Measurements from ENCODE around the gene MLLT1.
A peak's percentile ranks its signal among the peaks of the same experiment; 100 is the strongest.

MLLT1 gene

DNA sequence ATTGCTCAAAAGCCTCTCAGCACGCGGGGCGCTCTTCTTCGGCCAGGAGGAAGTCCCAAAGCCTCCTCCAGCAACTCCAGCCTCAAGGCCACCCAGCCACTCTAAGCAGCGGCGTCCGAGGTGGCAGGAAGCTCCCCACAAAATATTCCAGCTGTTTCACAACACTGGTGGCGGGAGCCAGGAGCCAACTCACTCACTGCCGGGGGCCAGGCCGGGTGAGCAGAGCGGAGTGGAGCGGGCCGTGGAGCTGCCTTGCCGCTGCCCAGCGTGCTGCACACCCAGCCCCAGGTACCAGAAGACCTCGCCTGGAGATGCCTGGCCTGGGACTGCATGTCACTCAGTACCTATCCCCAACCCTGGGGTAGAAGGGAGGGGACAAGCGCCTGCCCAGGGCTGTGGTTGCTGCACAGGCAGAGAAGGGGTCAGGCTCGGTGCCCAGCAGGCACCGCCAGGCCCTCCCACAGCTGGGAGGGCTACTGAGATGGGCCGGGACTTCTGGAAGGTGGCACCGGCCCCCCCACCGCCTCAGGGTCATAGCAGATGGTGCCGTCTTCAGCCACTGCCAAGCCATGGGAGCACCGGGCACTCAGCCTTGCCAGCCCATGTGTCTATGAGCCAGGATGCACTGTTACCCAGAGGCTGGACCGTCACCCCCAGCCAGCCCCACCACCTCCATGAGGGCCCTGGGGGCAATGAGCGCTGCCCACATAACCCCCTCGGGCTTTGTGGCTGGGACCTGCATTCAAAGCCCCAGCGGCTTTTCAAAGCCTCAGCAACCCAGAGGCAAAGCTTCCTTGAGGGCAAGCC, 59.2 kb downstream of the MLLT1 start:
- peak; percentile 57 for DNase-seq

GRCh38 chr19:6219586-6220290, 60.0 kb downstream of the MLLT1 start:
- DNase-seq = peak; percentile 40

GRCh38 chr19:6219147-6219525, 60.6 kb downstream of the MLLT1 start:
- no peak for DNase-seq

- peak; percentile 92 for DNase-seq
Measured at GRCh38 chr19:6218491-6219146, 61.2 kb downstream of the MLLT1 start.

- DNase-seq = peak; percentile 30
Measured at GRCh38 chr19:6217752-6218334, 61.9 kb downstream of the MLLT1 start.

DNA sequence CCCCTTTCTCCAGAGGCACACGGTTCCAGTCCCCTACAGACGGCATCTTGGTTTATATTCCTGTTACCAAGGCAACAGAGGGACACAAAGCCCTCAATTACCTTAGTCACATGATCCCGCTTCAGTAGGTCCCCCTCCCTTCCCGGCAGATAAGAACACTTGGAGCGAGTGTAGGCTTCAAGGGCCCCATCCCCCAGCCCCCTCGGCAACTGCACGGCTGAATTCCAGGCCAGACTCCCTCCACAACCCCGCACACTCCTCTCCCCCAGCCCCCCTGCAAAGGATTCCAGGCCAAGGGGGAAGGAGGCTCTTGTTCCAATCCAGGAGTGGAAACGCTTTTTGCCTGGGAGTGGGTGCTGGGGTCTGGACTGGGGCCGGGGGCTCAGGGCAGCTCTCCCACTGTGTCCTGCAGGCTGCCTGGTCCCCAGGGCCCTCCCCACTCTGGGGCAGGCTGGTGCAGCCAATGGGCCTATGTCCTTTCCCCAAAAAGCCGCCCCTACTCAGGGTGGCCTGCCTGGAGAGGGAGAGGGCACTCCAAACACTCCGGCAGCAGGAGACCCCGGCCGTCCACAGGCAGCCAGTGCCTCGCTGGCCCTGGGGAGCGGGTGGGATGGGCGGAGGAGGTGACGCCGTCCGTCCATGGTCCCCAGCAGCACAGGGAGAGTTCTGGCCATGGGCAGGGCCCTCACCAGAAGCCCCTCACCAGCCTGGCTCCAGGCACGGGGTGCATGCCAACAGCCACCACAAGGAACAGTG, 62.6 kb downstream of the MLLT1 start:
- peak; percentile 79 for DNase-seq

- peak; percentile 24 for DNase-seq
Measured at GRCh38 chr19:6216236-6216995, 63.4 kb downstream of the MLLT1 start.

DNA sequence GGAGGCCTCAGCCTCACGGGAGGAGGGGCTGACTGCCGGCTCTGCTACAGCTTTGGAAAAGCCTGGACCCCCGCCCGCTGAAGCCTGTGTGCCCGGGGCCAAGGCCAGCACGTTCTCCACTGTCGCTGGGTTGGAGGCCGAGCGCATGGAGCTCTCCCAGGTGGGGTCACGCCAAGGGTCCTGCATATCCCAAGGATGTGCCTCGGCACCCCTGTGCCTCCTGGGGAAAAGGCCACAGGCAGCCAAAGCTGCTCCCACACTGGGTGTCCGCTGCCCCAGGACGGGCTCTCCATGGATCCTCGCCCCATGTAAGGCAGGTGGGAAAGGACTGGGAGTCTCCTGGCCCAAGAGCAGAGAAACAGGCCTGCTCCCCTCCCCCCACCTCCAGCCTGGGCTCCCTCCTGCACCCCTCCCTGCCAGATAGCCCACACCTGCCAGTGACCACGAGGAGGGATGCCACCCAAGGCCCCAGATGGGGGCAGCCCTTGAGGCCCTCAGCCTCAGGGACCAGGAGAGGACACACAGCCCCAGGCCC, 64.0 kb downstream of the MLLT1 start:
- DNase-seq = peak; percentile 41

GRCh38 chr19:6214881-6215541, 64.8 kb downstream of the MLLT1 start:
- peak; percentile 23 for DNase-seq

DNA sequence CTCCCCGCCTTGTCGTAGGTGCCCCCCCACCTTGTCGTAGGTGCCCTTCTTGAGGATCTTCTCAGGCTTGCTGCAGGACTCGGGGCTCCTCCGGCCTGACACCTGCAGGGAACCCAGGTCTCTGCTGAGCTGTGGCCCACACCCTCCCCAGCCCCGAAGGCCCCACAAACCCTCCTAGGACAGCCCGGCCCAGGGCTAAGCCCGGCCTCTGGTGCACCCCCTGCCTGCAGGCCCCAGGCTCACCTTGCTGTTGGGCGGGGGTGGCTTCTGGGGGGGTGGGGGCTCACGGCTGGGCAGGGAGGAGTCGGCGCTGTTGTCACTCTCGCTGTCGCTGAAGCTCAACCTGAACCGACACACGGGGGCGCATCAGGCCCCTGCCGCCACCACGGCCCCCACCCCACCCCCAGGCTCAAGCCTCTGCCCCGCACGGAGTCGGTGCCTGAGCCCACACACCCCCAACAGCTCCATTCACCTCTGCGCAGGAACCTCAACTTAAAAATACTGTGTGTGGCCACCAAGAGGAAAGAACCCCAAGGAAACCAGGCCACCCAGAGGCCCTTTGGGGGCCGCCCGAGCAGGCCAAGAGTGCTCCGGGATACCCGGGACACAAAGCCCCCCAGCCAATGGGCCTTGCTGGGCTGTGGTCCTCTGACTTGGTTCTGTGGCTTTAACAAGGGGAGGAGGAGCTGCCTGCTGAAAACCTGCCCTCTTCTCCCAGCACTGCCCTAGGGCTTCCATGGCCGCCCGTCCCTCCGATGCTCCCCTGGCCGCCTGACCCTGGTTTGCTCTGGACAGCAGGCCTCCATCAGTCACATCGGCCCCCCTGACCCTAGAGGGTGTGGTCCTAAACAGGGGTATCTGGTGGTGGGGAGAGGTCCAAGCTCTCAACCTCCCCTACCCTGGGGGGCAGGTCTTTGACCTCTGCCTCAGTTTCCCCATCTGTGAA, 65.8 kb downstream of the MLLT1 start:
- DNase-seq = peak; percentile 17

DNA sequence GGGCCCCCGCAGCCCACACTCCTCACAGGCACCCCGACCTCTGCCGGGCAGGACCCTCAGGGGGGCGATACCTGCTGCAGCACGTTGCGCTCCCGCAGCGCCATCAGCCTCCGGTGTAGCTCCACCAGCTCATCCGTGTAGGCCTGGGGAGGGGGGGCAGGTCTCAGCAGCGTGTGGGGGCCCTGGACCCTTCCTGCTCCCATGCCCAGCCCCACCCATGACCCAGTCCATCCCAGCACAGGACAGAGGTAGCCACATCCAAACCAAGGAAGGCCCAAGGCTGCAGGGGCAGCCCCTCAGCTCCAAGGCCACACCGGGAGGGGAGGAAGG, 66.5 kb downstream of the MLLT1 start:
- DNase-seq = peak; percentile 20

GRCh38 chr19:6212403-6213265, 67.1 kb downstream of the MLLT1 start:
- DNase-seq = peak; percentile 14

DNA sequence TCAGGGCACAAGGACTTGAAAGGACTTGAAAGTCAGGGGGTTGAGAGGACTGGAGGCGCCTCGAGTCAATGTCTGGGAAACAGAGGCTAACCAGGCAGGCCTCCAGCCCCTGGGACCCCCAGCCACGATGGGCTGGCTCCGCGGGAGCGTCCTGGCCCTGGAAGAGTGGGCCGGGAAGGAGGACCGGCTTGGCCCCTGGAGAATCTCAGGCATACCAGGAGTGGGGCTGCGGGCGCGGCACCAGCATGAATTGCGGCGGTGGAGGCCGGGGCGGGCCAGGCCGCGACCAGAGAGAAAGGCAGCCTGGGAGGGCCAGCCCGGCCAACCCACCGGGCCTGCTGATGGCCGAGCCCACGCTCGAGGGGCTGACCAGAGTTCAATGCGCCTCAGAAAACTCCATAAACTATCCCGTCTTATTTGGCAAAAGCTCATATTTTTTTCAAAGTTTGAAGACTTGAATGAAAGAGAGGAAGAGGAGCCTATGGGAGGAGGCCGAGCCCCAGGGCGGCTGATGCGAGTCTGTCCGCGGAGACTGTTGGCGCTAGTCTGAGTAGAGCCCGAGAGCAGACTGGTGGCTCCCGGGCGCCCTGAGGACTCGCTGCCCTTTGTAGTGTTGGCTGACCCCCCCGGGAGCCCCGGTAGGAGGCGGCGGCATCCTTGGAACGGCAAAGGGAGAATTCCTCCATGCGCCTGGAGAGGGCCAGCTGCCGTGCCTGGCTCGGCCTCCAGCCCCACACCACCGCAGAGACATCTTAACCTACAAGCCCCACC, 68.0 kb downstream of the MLLT1 start:
- DNase-seq = peak; percentile 21

DNA sequence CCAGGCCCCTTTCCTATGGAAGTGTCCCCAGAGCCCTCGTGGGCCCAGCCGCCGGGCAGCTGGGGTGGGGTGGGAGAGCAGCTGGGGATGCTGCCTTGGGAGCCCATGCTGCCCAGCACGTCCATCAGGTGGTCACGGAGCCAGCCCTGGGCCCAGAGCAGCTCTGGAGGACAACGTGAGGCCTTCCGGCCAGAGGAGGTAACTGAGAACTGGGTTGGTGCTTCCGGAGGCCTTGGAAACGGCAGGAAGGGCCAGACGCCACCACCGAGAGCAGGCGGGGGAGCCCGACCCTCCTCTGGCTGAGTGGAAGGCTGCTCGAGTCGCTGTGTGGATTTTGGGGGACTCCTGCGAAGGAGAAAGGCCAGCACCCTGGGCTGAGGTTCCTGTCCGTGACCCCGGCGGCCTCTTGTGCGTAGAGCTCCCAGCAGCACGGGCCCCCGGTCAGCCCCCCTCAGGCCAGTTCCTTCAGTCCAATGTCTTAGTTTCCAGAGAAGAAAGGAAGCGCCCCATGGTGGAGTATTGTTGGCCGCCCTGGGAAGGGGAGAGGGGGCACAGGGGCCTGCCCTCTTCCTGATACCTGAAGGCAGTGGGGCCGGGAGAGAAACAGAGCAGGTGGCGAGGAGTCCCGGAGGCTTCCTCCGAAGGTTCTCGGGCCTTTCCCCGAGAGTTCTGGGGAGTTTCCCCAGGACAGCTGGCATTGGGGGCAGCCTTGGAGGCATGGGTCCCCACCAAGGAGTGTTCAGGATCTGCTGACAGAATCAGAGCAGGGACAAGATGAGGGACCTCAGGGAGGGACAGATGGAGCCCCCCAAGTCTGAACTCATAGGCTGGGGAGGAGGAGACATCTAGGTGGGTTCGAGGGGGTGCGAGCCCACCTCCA, 68.8 kb downstream of the MLLT1 start:
- peak; percentile 21 for DNase-seq

DNA sequence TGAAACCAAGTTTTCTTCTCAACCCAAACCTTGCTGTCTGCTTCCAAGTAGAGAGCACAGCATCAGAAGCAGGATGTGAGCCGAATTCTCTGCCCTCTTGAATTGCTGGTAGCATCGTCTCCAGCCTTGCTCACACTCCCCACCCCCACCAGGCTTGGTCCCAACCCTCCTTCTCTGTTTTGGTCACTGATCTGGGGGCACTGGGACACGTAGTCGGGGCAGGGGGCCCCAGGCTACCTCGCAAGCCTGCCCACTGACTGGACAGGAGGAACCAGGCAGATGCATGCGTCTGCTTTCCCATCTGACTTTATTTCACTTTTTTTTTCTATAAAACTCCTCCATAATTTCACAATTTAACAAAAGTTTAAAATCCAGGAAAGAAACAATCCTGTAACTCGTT, 69.7 kb downstream of the MLLT1 start:
- DNase-seq = no peak

DNA sequence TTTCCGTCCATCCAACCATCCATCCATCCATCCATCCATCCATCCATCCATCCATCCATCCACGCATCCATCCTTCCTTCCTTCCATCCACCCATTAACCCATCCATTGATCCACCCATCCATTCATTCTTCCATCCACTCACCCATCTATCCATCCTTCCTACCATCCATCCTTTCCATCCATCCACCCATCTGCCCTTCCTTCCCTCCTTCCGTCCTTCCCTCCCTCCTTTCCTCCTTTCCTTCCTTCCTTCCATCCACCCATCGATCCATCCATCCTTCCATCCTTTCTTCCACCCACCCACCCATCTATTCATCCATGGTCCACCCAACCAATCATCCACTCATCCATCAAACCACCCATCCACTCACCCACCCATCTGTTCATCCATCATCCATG, 70.1 kb downstream of the MLLT1 start:
- no peak for DNase-seq

DNA sequence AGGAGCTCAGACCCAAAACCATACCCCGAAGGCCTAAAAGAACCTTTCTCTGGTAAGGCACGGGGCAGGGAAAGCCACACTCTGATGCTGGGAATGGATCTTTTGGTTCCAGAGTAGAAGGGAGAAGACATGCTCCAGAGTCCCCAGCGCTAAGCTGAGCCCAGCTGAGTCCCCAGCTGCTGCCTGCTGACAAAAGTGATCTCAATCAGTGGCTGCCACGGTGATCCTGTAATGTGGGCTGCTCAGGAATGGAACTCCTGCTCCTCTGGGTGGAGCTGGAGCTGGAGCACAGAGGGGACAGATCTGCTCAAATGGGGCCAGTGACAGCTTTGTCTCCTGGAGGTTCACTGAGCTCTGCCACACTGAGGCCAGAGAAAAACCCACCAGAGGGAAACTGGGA, 70.5 kb downstream of the MLLT1 start:
- DNase-seq = no peak
